HEK293 (cell line): ENCODE measurements around the gene PLAU.
A peak's percentile ranks its signal among the peaks of the same experiment; 100 is the strongest.

Experiments
- SP2 ChIP-seq: fragments of 450-650 bp; formaldehyde crosslinking; IDR thresholded peaks from 2 replicates; pipeline ENCODE4 v1.5.1; 2016; ENCODE audit warnings: missing biosample characterization, missing genetic modification characterization
- WT1 ChIP-seq: fragments of 450-650 bp; formaldehyde crosslinking; IDR thresholded peaks from 2 replicates; pipeline ENCODE4 v1.5.1; 2016; ENCODE audit warnings: missing biosample characterization, missing genetic modification characterization
- ZNF202 ChIP-seq: fragments of 450-650 bp; formaldehyde crosslinking; IDR thresholded peaks from 2 replicates; pipeline ENCODE4 v1.5.1; 2016; ENCODE audit warnings: missing biosample characterization, missing genetic modification characterization, borderline replicate concordance
- ZNF514 ChIP-seq: fragments of 450-650 bp; formaldehyde crosslinking; IDR thresholded peaks from 2 replicates; pipeline ENCODE4 v1.5.1; 2016; ENCODE audit warnings: missing biosample characterization, missing genetic modification characterization
- ZNF629 ChIP-seq: fragments of 450-650 bp; formaldehyde crosslinking; IDR thresholded peaks from 2 replicates; pipeline ENCODE4 v1.5.1; 2017; ENCODE audit warnings: missing biosample characterization, missing genetic modification characterization
- TF ChIP-seq, protein P1 (sequence below): fragments of 450-650 bp; formaldehyde crosslinking; IDR thresholded peaks from 2 replicates; pipeline ENCODE4 v1.5.1; 2016; ENCODE audit warnings: missing biosample characterization, missing genetic modification characterization

DNA sequence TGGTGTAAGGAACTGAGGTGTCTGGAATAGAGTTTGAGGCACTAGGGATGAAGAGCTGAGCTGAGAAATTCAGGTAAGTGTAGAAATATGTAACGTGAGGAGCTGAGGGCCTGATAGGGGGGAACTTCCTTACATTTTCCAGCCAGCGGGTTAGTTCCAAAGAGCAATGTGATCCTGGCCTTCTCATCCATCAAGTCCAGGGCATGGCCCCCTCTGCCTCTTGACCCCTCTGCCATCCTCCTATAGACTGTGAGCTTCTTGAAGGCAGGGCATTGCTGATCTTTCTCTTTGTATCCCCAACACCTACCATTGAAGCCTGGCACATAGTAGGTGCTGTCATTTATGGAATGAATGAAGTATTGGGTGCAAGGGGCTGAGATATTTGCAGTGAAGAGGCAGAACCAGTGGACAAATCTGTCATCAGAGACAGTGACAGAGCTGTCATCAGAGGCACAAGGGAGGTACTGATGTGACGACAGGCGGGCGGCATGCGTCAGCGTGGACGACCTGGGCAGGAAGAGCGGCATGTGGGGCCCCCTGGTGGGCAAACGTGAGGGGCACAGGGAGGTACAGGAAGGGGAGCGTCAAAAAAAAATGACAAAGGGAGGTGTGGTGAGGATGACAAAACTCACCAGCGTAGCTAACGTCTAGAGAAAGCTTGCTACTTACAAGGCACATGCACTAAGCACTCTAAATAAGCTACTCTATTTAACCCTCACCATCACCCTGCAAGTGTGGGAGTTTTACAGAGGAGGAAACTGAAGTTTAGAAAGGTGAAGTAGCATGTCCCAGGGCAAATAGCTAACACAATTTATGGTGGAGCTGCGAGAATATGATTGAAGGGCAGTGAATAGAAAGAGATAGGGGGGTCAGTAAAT lies 31.4 kb upstream of the PLAU start:
- TF ChIP-seq ZNF629 = peak; percentile 99
- TF ChIP-seq ZNF514 (tag by site-specific recombination) = no peak
- TF ChIP-seq WT1 = peak; percentile 90
- no peak for TF ChIP-seq ZNF202 (tag by site-specific recombination)
- TF ChIP-seq, protein P1, sequence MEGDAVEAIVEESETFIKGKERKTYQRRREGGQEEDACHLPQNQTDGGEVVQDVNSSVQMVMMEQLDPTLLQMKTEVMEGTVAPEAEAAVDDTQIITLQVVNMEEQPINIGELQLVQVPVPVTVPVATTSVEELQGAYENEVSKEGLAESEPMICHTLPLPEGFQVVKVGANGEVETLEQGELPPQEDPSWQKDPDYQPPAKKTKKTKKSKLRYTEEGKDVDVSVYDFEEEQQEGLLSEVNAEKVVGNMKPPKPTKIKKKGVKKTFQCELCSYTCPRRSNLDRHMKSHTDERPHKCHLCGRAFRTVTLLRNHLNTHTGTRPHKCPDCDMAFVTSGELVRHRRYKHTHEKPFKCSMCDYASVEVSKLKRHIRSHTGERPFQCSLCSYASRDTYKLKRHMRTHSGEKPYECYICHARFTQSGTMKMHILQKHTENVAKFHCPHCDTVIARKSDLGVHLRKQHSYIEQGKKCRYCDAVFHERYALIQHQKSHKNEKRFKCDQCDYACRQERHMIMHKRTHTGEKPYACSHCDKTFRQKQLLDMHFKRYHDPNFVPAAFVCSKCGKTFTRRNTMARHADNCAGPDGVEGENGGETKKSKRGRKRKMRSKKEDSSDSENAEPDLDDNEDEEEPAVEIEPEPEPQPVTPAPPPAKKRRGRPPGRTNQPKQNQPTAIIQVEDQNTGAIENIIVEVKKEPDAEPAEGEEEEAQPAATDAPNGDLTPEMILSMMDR (tag by site-specific recombination) = peak; percentile 96
- TF ChIP-seq SP2 = peak; percentile 46
